ENCODE data around the gene KRTAP21-1.

- no peak for TF ChIP-seq GATA2 (IDR thresholded peaks at IDR 0.05; ENCODE audit: low read depth, low read length)
- no peak for TF ChIP-seq GATA3 (IDR thresholded peaks at IDR 0.05; ENCODE audit: low read depth, low read length)
Observed at GRCh38 chr21:30760776-30761175, 5.5 kb upstream of the KRTAP21-1 start.

Measured in SH-SY5Y (cell line).